ES-I3 (cell line): ENCODE data around the gene CLDN14.

Experiments used
- H3K36me3 ChIP-seq: 2 replicates; pipeline ENCODE4 v1.6.1; 2013; ENCODE audit warnings: mild to moderate bottlenecking, low read length, control low read depth, moderate library complexity; ENCODE audit not compliant: insufficient read depth
- H3K4me1 ChIP-seq: 2 replicates; pipeline ENCODE4 v1.6.1; 2013; ENCODE audit warnings: mild to moderate bottlenecking, control low read depth, low read length; ENCODE audit not compliant: insufficient read depth
- H3K9ac ChIP-seq: 2 replicates; pipeline ENCODE4 v1.6.1; 2013; ENCODE audit warnings: low read depth, mild to moderate bottlenecking, low read length, moderate library complexity
- H3K9me3 ChIP-seq: 2 replicates; pipeline ENCODE4 v1.6.1; 2013; ENCODE audit warnings: mild to moderate bottlenecking, low read length, moderate library complexity; ENCODE audit not compliant: control insufficient read depth, insufficient read depth

CLDN14 gene

GRCh38 chr21:36470294-36470693 is 9.6 kb downstream of the CLDN14 start:
- Histone ChIP-seq H3K9ac (no peak overlapping the region), H3K36me3 (no peaks in the 10 kb centered on the region), H3K9me3 (0 out of 2 replicates have a peak, but pooled peaks cover 3% of the 10 kb centered on the region), H3K4me1 (peaks cover 8% of the 10 kb centered on the region)

GRCh38 chr21:36466061-36466511 is 13.8 kb downstream of the CLDN14 start:
- H3K9ac ChIP-seq: no peak overlapping the region
- H3K4me1 ChIP-seq: peaks cover 19% of the 10 kb centered on the region
- H3K9me3 ChIP-seq: no peaks in the 10 kb centered on the region
- no peaks in the 10 kb centered on the region for H3K36me3 ChIP-seq

DNA sequence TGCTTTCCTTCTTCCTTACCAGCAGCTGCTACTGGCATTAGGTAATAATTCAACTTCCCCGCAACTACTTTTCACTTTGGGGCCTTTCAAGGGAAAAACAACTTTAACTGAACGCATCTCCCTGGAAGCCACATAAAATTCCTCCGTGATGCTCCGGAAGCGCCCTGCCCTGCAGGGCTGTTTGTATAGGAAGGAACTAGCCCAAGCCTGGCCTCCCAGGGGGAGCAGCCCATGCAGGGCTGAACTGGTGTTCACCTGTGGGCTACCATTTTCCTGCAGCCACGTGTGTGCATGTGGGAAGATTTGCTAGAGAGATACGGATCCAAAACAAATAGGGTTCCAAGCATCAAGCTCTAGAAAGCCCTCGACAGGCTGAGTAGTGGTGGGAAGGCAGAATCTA is 14.4 kb downstream of the CLDN14 start:
- H3K36me3 ChIP-seq: no peaks in the 10 kb centered on the region

GRCh38 chr21:36464590-36464989 is 15.3 kb downstream of the CLDN14 start:
- H3K36me3 ChIP-seq: no peaks in the 10 kb centered on the region
- peaks cover 13% of the 10 kb centered on the region for H3K4me1 ChIP-seq
- no peak overlapping the region for H3K9ac ChIP-seq
- no peaks in the 10 kb centered on the region for H3K9me3 ChIP-seq

More for the DNA sequence above, 14.4 kb downstream of the CLDN14 start:
- Histone ChIP-seq H3K9me3 (no peaks in the 10 kb centered on the region), H3K4me1 (peaks cover 16% of the 10 kb centered on the region), H3K9ac (no peak overlapping the region)

DNA sequence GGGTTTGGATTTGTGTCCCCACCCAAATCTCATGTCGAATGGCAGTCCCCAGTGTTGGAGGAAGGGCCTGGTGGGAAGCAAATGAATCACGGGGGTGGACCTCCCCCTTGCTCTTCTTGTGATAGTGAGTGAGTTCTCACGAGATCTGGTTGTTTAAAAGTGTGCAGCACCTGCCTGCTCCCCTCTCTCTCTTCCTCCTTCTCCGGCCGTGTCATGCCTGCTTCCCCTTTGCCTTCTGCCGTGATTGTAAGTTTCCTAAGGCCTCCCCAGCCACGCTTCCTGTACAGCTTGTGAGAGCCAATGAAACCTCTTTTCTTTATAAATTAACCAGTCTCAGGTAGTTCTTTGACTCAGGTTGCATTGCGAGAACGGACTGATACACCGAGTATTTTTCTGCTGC is 15.9 kb downstream of the CLDN14 start:
- Histone ChIP-seq H3K36me3 (no peaks in the 10 kb centered on the region), H3K4me1 (peaks cover 13% of the 10 kb centered on the region), H3K9ac (no peak overlapping the region), H3K9me3 (no peaks in the 10 kb centered on the region)

GRCh38 chr21:36463204-36463603 is 16.7 kb downstream of the CLDN14 start:
- H3K4me1 ChIP-seq: peaks cover 13% of the 10 kb centered on the region
- no peaks in the 10 kb centered on the region for H3K9me3 ChIP-seq
- H3K36me3 ChIP-seq: no peaks in the 10 kb centered on the region
- H3K9ac ChIP-seq: no peak overlapping the region

GRCh38 chr21:36461918-36462486 is 17.9 kb downstream of the CLDN14 start:
- Histone ChIP-seq H3K9me3 (no peaks in the 10 kb centered on the region), H3K36me3 (no peaks in the 10 kb centered on the region), H3K4me1 (peaks cover 13% of the 10 kb centered on the region), H3K9ac (no peak overlapping the region)

- H3K36me3 ChIP-seq: no peaks in the 10 kb centered on the region
- H3K9ac ChIP-seq: no peak overlapping the region
- peaks cover 13% of the 10 kb centered on the region for H3K4me1 ChIP-seq
- H3K9me3 ChIP-seq: no peaks in the 10 kb centered on the region
These were observed 18.5 kb downstream of the CLDN14 start for GRCh38 chr21:36461277-36461917.

- H3K9me3 ChIP-seq: no peaks in the 10 kb centered on the region
- H3K9ac ChIP-seq: no peak overlapping the region
These were observed 19.1 kb downstream of the CLDN14 start for GRCh38 chr21:36460866-36461265.

GRCh38 chr21:36459098-36459497 is 20.8 kb downstream of the CLDN14 start:
- H3K9me3 ChIP-seq: no peaks in the 10 kb centered on the region

More at GRCh38 chr21:36460866-36461265, 19.1 kb downstream of the CLDN14 start:
- Histone ChIP-seq H3K4me1 (peaks cover 12% of the 10 kb centered on the region), H3K36me3 (no peaks in the 10 kb centered on the region)

GRCh38 chr21:36456729-36457414 is 23.1 kb downstream of the CLDN14 start:
- Histone ChIP-seq H3K36me3 (no peaks in the 10 kb centered on the region), H3K9me3 (no peaks in the 10 kb centered on the region), H3K9ac (no peak overlapping the region), H3K4me1 (peaks cover 15% of the 10 kb centered on the region)

More at GRCh38 chr21:36459098-36459497, 20.8 kb downstream of the CLDN14 start:
- Histone ChIP-seq H3K9ac (no peak overlapping the region), H3K36me3 (no peaks in the 10 kb centered on the region), H3K4me1 (peaks cover 17% of the 10 kb centered on the region)

- Histone ChIP-seq H3K4me1 (peaks cover 13% of the 10 kb centered on the region; the same call in 1 of the 2 replicates), H3K9ac (no peak overlapping the region), H3K9me3 (no peaks in the 10 kb centered on the region), H3K36me3 (no peaks in the 10 kb centered on the region)
These were observed 25.2 kb downstream of the CLDN14 start for GRCh38 chr21:36454706-36455105.

DNA sequence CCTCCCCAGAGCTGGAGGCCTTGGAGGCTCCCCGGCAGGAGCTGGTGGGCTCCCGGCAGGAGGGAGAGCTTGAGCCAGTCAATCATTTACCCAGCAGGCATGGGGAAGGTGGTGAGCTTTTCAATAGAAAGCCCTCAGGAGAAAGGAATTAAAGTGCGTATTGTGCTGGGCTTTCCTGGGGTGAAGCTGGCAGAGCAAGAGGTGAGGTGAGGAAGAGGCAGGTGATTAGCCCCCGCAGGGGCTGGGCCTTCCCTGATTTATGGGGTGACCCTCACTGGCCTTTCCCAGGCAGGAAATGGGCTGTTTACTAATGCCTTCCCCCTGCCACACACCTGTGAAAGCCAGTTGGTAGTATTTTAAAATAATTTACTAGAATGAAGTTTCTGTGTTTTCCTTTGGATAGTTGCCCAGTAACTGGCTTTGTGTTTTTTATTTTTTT is 25.8 kb downstream of the CLDN14 start:
- Histone ChIP-seq H3K36me3 (no peaks in the 10 kb centered on the region), H3K9me3 (no peaks in the 10 kb centered on the region), H3K9ac (no peak overlapping the region), H3K4me1 (peaks cover 13% of the 10 kb centered on the region; the same call in 1 of the 2 replicates)

DNA sequence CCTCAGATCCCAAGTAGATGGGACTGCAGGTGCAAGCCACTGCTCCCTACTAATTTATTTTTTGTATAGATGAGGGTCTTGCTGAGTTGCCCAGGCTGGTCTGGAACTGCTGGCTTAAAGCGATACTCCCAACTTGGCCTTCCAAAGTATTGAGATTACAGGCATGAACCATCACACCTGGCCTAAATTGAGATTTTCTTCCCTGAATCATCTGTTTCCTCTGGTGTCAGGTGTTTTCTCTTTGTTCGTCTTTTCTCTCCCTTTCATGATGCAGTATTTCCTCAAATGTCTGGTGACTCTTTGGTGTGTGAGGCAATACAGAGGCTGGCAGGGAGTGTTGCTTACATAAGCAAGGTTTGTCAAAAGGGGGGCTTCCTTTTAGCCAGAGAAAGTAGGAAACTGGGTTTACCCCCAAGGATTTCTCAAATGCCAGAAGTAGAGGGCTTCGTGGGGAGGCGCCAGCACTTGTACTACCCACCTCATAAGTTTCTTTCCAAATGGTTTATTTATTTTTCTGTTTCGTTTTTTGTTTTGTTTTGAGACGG is 27.6 kb downstream of the CLDN14 start:
- no peaks in the 10 kb centered on the region for H3K9me3 ChIP-seq

More for the DNA sequence above, 27.6 kb downstream of the CLDN14 start:
- no peak overlapping the region for H3K9ac ChIP-seq
- H3K4me1 ChIP-seq: peaks cover 13% of the 10 kb centered on the region; the same call in 1 of the 2 replicates
- no peaks in the 10 kb centered on the region for H3K36me3 ChIP-seq
